IPS-18c (cell line): ENCODE measurements around the gene BPIFB2.
"Not testable (repeated sequence)": the region's sequence is repeated elsewhere in the genome, so short reads cannot be mapped to it uniquely, and the experiment has no call there.

ENCODE experiments used
- H3K4me3 ChIP-seq: 2 replicates; pipeline ENCODE4 v1.7.0; 2013; ENCODE audit warnings: low read depth, mild to moderate bottlenecking, low read length, moderate library complexity; ENCODE audit not compliant: insufficient read depth
- H3K9me3 ChIP-seq: one replicate; pipeline ENCODE4 v1.6.1; 2013; ENCODE audit warnings: mild to moderate bottlenecking, low read length, moderate library complexity; ENCODE audit not compliant: control insufficient read depth, insufficient read depth

BPIFB2 gene

GRCh38 chr20:33007376-33008335, at the start of gene BPIFB2:
Gene BPIFB2 (plus strand): TSS chr20:33007704. CDS start chr20:33008575, 871 bp downstream.
- Histone ChIP-seq H3K4me3 (no peak within 1 kb of the TSS), H3K9me3 (no peaks in the 10 kb centered on the region)

- Histone ChIP-seq H3K4me3 (no peak overlapping the region), H3K9me3 (no peaks in the 10 kb centered on the region)
Measured at GRCh38 chr20:32958574-32958973, 48.9 kb upstream of the BPIFB2 start.

GRCh38 chr20:32959351-32960221, 47.9 kb upstream of the BPIFB2 start:
- no peak overlapping the region for H3K4me3 ChIP-seq
- no peaks in the 10 kb centered on the region for H3K9me3 ChIP-seq

GRCh38 chr20:32960222-32960518, 47.3 kb upstream of the BPIFB2 start:
- Histone ChIP-seq H3K4me3 (no peak overlapping the region), H3K9me3 (no peaks in the 10 kb centered on the region)

GRCh38 chr20:32960849-32961731, 46.4 kb upstream of the BPIFB2 start:
- Histone ChIP-seq H3K9me3 (no peaks in the 10 kb centered on the region), H3K4me3 (no peak overlapping the region)

- Histone ChIP-seq H3K9me3 (no peaks in the 10 kb centered on the region), H3K4me3 (no peak overlapping the region)
Measured at GRCh38 chr20:32962053-32962452, 45.5 kb upstream of the BPIFB2 start.

- H3K4me3 ChIP-seq: not testable (repeated sequence)
Measured at GRCh38 chr20:32962646-32963045, 44.9 kb upstream of the BPIFB2 start.

GRCh38 chr20:32963176-32963575, 44.3 kb upstream of the BPIFB2 start:
- Histone ChIP-seq H3K4me3 (no peak overlapping the region), H3K9me3 (no peaks in the 10 kb centered on the region)

More at GRCh38 chr20:32962646-32963045, 44.9 kb upstream of the BPIFB2 start:
- not testable (repeated sequence) for H3K9me3 ChIP-seq

- no peaks in the 10 kb centered on the region for H3K9me3 ChIP-seq
Measured at GRCh38 chr20:32964575-32964974, 42.9 kb upstream of the BPIFB2 start.

GRCh38 chr20:32965115-32965514, 42.4 kb upstream of the BPIFB2 start:
- Histone ChIP-seq H3K4me3 (no peak overlapping the region), H3K9me3 (no peaks in the 10 kb centered on the region)

More at GRCh38 chr20:32964575-32964974, 42.9 kb upstream of the BPIFB2 start:
- no peak overlapping the region for H3K4me3 ChIP-seq

GRCh38 chr20:32965581-32966373, 41.7 kb upstream of the BPIFB2 start:
- no peaks in the 10 kb centered on the region for H3K9me3 ChIP-seq
- no peak overlapping the region for H3K4me3 ChIP-seq

- H3K9me3 ChIP-seq: no peaks in the 10 kb centered on the region
Measured at GRCh38 chr20:32966382-32966781, 41.1 kb upstream of the BPIFB2 start.

GRCh38 chr20:32966881-32967781, 40.4 kb upstream of the BPIFB2 start:
- no peaks in the 10 kb centered on the region for H3K9me3 ChIP-seq
- H3K4me3 ChIP-seq: no peak overlapping the region

More at GRCh38 chr20:32966382-32966781, 41.1 kb upstream of the BPIFB2 start:
- H3K4me3 ChIP-seq: no peak overlapping the region

GRCh38 chr20:32967961-32968457, 39.5 kb upstream of the BPIFB2 start:
- no peaks in the 10 kb centered on the region for H3K9me3 ChIP-seq
- H3K4me3 ChIP-seq: no peak overlapping the region

GRCh38 chr20:32968478-32969241, 38.8 kb upstream of the BPIFB2 start:
- H3K4me3 ChIP-seq: no peak overlapping the region
- H3K9me3 ChIP-seq: no peaks in the 10 kb centered on the region
